HepG2 (cell line): ENCODE measurements around the gene SLC48A1. TPM values are rescaled to one million over a fixed set of nuclear protein-coding genes. Genes with fewer than 3 reads are reported as not detected.

Source experiments
- ATAC-seq: fragments of 200-7000 bp; cut with Tn5 transposase; 3 replicates; pipeline ENCODE4 v1.9.1; 2020; ENCODE audit warnings: mild to moderate bottlenecking, moderate library complexity
- BruUV-seq: library from RNA; stranded (reverse); fragments of 400-500 nt; replicated peaks from 2 replicates; lab custom pipeline; 2021; lab: Mats Ljungman, UMichigan
- CTCF ChIA-PET: fragments of 300-600 bp; formaldehyde crosslinking; extraction: SDS; loops from one replicate; lab custom pipeline; 2021; ENCODE audit warnings: low total read pairs, inconsistent platforms, low intra/inter-chr PET ratio; lab: Yijun Ruan, JAX
- POLR2A ChIA-PET: fragments of 350-600 bp; sonication (Branson Sonifier 250); formaldehyde crosslinking; loops from one replicate; lab custom pipeline; 2020; ENCODE audit warnings: antibody characterized with exemption, inconsistent platforms; lab: Yijun Ruan, JAX
- DNase-seq: peaks from one replicate; pipeline ENCODE4 v3.0.0-alpha.2; 2015; ENCODE audit warnings: low spot score
- FAIRE-seq: peaks from 3 replicates; lab custom pipeline; 2011; peaks lifted over from hg19 to GRCh38; lab: Jason Lieb, UNC
- H2AFZ ChIP-seq: one replicate; pipeline ENCODE4 v1.6.1; 2011; ENCODE audit warnings: low read length, inconsistent platforms
- H3K27ac ChIP-seq: fragments of 300-600 bp; 3 replicates; pipeline ENCODE4 v1.8.0; 2011; ENCODE audit warnings: mixed run types, mild to moderate bottlenecking, mixed read lengths, low read length, inconsistent platforms; ENCODE audit not compliant: insufficient read depth; ENCODE audit errors: extremely low read length
- H3K27me3 ChIP-seq, 2 experiments: fragments of 200-600 bp in 1 of 2; 2 replicates in 1 of 2; 3 replicates in 1 of 2; pipeline versions ENCODE4 v1.6.0 to v1.8.0; 2011; ENCODE audit warnings: low read length in 2 of 2, mild to moderate bottlenecking in 2 of 2, moderate library complexity in 2 of 2, inconsistent platforms in 1 of 2; ENCODE audit not compliant: insufficient read depth in 2 of 2, control insufficient read depth in 1 of 2
- H3K36me3 ChIP-seq, 2 experiments: fragments of 200-600 bp in 1 of 2; replicated peaks in 1 of 2; 2 replicates in 1 of 2; 3 replicates in 1 of 2; pipeline versions ENCODE4 v1.5.1 to v1.8.0; 2011; ENCODE audit warnings: low read length in 2 of 2, inconsistent platforms in 1 of 2; ENCODE audit not compliant: insufficient read depth in 2 of 2, control insufficient read depth in 1 of 2
- H3K4me1 ChIP-seq: 2 replicates; pipeline ENCODE4 v1.5.1; 2012; ENCODE audit warnings: low read length, inconsistent platforms; ENCODE audit not compliant: insufficient read depth
- H3K4me2 ChIP-seq: 2 replicates; pipeline ENCODE4 v1.6.0; 2011; ENCODE audit warnings: low read depth, low read length, inconsistent platforms
- H3K4me3 ChIP-seq, 3 experiments: fragments of 200-600 bp in 1 of 3; sonication (generic), shearing (Covaris generic) in 1 of 3; replicated peaks in 1 of 3; 2 replicates each; pipeline ENCODE4 v1.5.1; 2011 to 2016; ENCODE audit warnings: low read length in 3 of 3, inconsistent platforms in 2 of 3, low read depth in 2 of 3, mild to moderate bottlenecking in 2 of 3, control low read depth in 1 of 3, mixed read lengths in 1 of 3; ENCODE audit not compliant: insufficient read depth in 1 of 3
- H3K79me2 ChIP-seq: one replicate; pipeline ENCODE4 v1.6.1; 2011; ENCODE audit warnings: low read length, inconsistent platforms; ENCODE audit not compliant: insufficient read depth
- H3K9ac ChIP-seq: 2 replicates; pipeline ENCODE4 v1.6.0; 2011; ENCODE audit warnings: mild to moderate bottlenecking, low read depth, low read length, inconsistent platforms; ENCODE audit not compliant: insufficient read depth
- H3K9me3 ChIP-seq: 2 replicates; pipeline ENCODE4 v1.5.1; 2012; ENCODE audit warnings: mild to moderate bottlenecking, low read length
- H4K20me1 ChIP-seq: 2 replicates; pipeline ENCODE4 v1.6.0; 2011; ENCODE audit warnings: inconsistent platforms, mild to moderate bottlenecking, low read length, moderate library complexity; ENCODE audit not compliant: insufficient read depth
- AKNA ChIP-seq: sonication (generic); formaldehyde crosslinking; IDR thresholded peaks from 2 replicates; pipeline ENCODE4 v1.4.0; 2020; ENCODE audit warnings: missing genetic modification reagents, borderline replicate concordance
- DDIT3 ChIP-seq: sonication (generic); formaldehyde crosslinking; IDR thresholded peaks from 2 replicates; pipeline ENCODE4 v1.4.0; 2020; ENCODE audit warnings: mild to moderate bottlenecking, missing genetic modification reagents
- HOXA9 ChIP-seq: sonication (generic); formaldehyde crosslinking; IDR thresholded peaks from 2 replicates; pipeline ENCODE4 v1.8.1; 2022; ENCODE audit warnings: missing genetic modification reagents, mild to moderate bottlenecking, moderate library complexity, borderline replicate concordance
- MBD4 ChIP-seq: IDR thresholded peaks from 2 replicates; pipeline ENCODE4 v1.6.1; 2012; ENCODE audit warnings: low read length, inconsistent platforms, borderline replicate concordance
- NCOA1 ChIP-seq: sonication (generic); formaldehyde crosslinking; IDR thresholded peaks from 2 replicates; pipeline ENCODE4 v1.9.0; 2021; ENCODE audit warnings: missing genetic modification reagents
- NR1H2 ChIP-seq: sonication (generic); formaldehyde crosslinking; IDR thresholded peaks from 2 replicates; pipeline ENCODE4 v1.8.1; 2022; ENCODE audit warnings: low read depth, missing genetic modification reagents, borderline replicate concordance
- POLR2G ChIP-seq: fragments of 200-400 bp; formaldehyde crosslinking; IDR thresholded peaks from 2 replicates; pipeline ENCODE4 v1.6.1; 2018; ENCODE audit warnings: mild to moderate bottlenecking, low read depth, low read length, moderate library complexity
- PRPF4 ChIP-seq: fragments of 200-400 bp; formaldehyde crosslinking; IDR thresholded peaks from 2 replicates; pipeline ENCODE4 v1.6.1; 2016; ENCODE audit warnings: low read length, low read depth; ENCODE audit not compliant: poor library complexity, severe bottlenecking
- SCMH1 ChIP-seq: sonication (generic); formaldehyde crosslinking; IDR thresholded peaks from 2 replicates; pipeline ENCODE4 v1.9.0; 2021; ENCODE audit warnings: missing genetic modification reagents, mild to moderate bottlenecking, borderline replicate concordance
- SRSF1 ChIP-seq: fragments of 200-400 bp; formaldehyde crosslinking; optimal IDR thresholded peaks from 2 replicates; pipeline ENCODE3; 2017; ENCODE audit warnings: mild to moderate bottlenecking, low read depth, low read length, moderate library complexity
- TRIM24 ChIP-seq: sonication (generic); formaldehyde crosslinking; IDR thresholded peaks from 2 replicates; pipeline ENCODE4 v1.8.0; 2022; ENCODE audit warnings: mild to moderate bottlenecking, missing genetic modification reagents
- USF2 ChIP-seq, 2 experiments: sonication (generic) in 1 of 2; formaldehyde crosslinking in 1 of 2; IDR thresholded peaks; 2 replicates each; pipeline versions ENCODE4 v1.5.1 to v1.6.1; 2011 to 2020; ENCODE audit warnings: borderline replicate concordance in 1 of 2, low read depth in 1 of 2, low read length in 1 of 2, mild to moderate bottlenecking in 1 of 2, missing genetic modification reagents in 1 of 2, moderate library complexity in 1 of 2
- ZNF12 ChIP-seq: sonication (generic); formaldehyde crosslinking; IDR thresholded peaks from 2 replicates; pipeline ENCODE4 v1.5.0; 2020; ENCODE audit warnings: missing genetic modification reagents
- ZNF484 ChIP-seq: sonication (generic); formaldehyde crosslinking; IDR thresholded peaks from 2 replicates; pipeline ENCODE4 v1.5.1; 2020; ENCODE audit warnings: mild to moderate bottlenecking, low read depth, missing genetic modification reagents, borderline replicate concordance
- ZNF616 ChIP-seq: sonication (generic); formaldehyde crosslinking; IDR thresholded peaks from 2 replicates; pipeline ENCODE4 v1.5.0; 2020; ENCODE audit warnings: low read depth, mild to moderate bottlenecking, missing genetic modification reagents
- WGBS: methylation state at CpG from one replicate; pipeline ENCODE4 v1.1.6; 2017; ENCODE audit warnings: low lambda C conversion rate; 5-methylcytosine and 5-hydroxymethylcytosine counted together
- in situ Hi-C: cut with HindIII; loops from 2 replicates; pipeline ENCODE4 v1.10.0; 2017; ENCODE audit warnings: low pct_unique_long_range_greater_than_20kb; ENCODE audit not compliant: extremely low pct_ligation_motif_present
- intact Hi-C: fragments of 100-400 bp; cut with micrococcal nuclease; formaldehyde crosslinking; loops from one replicate; pipeline ENCODE4 v1.10.0; 2022; ENCODE audit not compliant: unreplicated experiment
- polyA plus RNA-seq, 8 experiments: library from polyadenylated mRNA; depleted of rRNA in 3 of 8; stranded (reverse) in 7 of 8; unstranded in 1 of 8; fragments of >200 nt; fragmentation: Illumina TruSeq in 4 of 8; extraction: Trizol in 4 of 8; gene quantifications; 2 replicates each; pipeline versions ENCODE4 v1.2.1 to v1.2.3, GENCODE V29; 2011 to 2016; ENCODE audit warnings: low read depth in 4 of 8, missing spikeins in 1 of 8, mixed read lengths in 1 of 8; ENCODE audit not compliant: insufficient read depth in 1 of 8
- total RNA-seq, 5 experiments: library from RNA; depleted of rRNA; stranded (reverse); fragments of >200 nt; fragmentation: Illumina TruSeq; extraction: Trizol; gene quantifications; 2 replicates each; pipeline ENCODE4 v1.2.3, GENCODE V29; 2016; ENCODE audit warnings: low read depth in 1 of 5
- TF ChIP-seq, protein P1 (sequence below): sonication (generic); formaldehyde crosslinking; IDR thresholded peaks from 2 replicates; pipeline ENCODE4 v1.8.1; 2023; ENCODE audit warnings: mild to moderate bottlenecking, missing genetic modification reagents, borderline replicate concordance

Gene SLC48A1
- total and polyA plus RNA-seq, 2 of the 13 experiments (the other 11 are each of a cell fraction or from before 2014, with no cell fraction given), result 2.2 to 3.7 TPM

GRCh38 chr12:47786662-47787280 lies 13.7 kb downstream of the SLC48A1 start:
- H3K27me3 ChIP-seq, result no peaks in the 10 kb centered on the region
- H3K9me3 ChIP-seq, result no peaks in the 10 kb centered on the region
- in situ Hi-C loops, result loop anchor here (5.0 kb wide), 1 partner anchor 51 kb away; no protein-coding TSS in a partner anchor
- peaks cover 12 to 13% of the 10 kb centered on the region in 2 experiments; a peak in 3 of 5 replicates for H3K36me3 ChIP-seq
- no peaks in the 10 kb centered on the region for H3K79me2 ChIP-seq
- TF ChIP-seq NR1H2 (CRISPR knock-in tag), result no peak
- TF ChIP-seq ZNF12 (CRISPR knock-in tag), result no peak
- TF ChIP-seq HOXA9 (CRISPR knock-in tag), result no peak
- no peak for TF ChIP-seq NCOA1
- TF ChIP-seq SCMH1, result no peak
- TF ChIP-seq SRSF1, result no peak
- TF ChIP-seq, protein P1, sequence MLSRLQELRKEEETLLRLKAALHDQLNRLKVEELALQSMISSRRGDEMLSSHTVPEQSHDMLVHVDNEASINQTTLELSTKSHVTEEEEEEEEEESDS, result no peak
- no peak for TF ChIP-seq TRIM24 (CRISPR knock-in tag)
- TF ChIP-seq DDIT3 (CRISPR knock-in tag), result no peak
- no peak for TF ChIP-seq PRPF4
- TF ChIP-seq ZNF484 (CRISPR knock-in tag), result no peak
- TF ChIP-seq ZNF616, result no peak
- TF ChIP-seq POLR2G, result no peak
- TF ChIP-seq USF2 (IDR thresholded peaks at IDR 0.05; ENCODE audit: low read depth, low read length), result no peak
- no peak for TF ChIP-seq USF2 (CRISPR knock-in tag; IDR thresholded peaks at IDR 0.05; ENCODE audit: borderline replicate concordance)
- TF ChIP-seq AKNA (CRISPR knock-in tag), result no peak
- TF ChIP-seq MBD4, result no peak
- no peak overlapping the region for H3K4me3 ChIP-seq
- H3K4me2 ChIP-seq, result no peak overlapping the region
- CTCF ChIA-PET, result no interaction called here
- 100% methylated on average over 3 of the region's 10 CpGs for WGBS
- BruUV-seq, result no TSS peak
- DNase-seq (no peak), FAIRE-seq (no peak), ATAC-seq (no peak)
- no peaks in the 10 kb centered on the region for H4K20me1 ChIP-seq
- no peak overlapping the region for H3K27ac ChIP-seq
- H3K9ac ChIP-seq, result no peak overlapping the region
- no peak overlapping the region for H2AFZ ChIP-seq
- no peaks in the 10 kb centered on the region for H3K4me1 ChIP-seq
- intact Hi-C loops, result no loop called here
- POLR2A ChIA-PET, result no interaction called here
